Prostate gland (tissue), 2 donors: ENCODE results near the gene POLR2H.

Experiments
- POLR2A ChIP-seq: fragments of 450-650 bp; IDR thresholded peaks from one replicate; pipeline ENCODE4 v1.6.1; 2016; ENCODE audit warnings: antibody characterized with exemption, mild to moderate bottlenecking
- POLR2AphosphoS5 ChIP-seq: sonication (generic); formaldehyde crosslinking; IDR thresholded peaks from one replicate; pipeline ENCODE4 v1.6.1; 2017; ENCODE audit warnings: antibody characterized with exemption
- TF ChIP-seq, protein P1 (sequence below), 4 experiments: fragments of 200-600 bp in 2 of 4; fragments of 450-650 bp in 2 of 4; sonication (generic) in 2 of 4; IDR thresholded peaks; 1 replicate in 3 of 4; 2 replicates in 1 of 4; pipeline ENCODE4 v1.5.1; 2016 to 2019; ENCODE audit warnings: antibody characterized with exemption in 4 of 4, mild to moderate bottlenecking in 2 of 4, moderate library complexity in 2 of 4

DNA sequence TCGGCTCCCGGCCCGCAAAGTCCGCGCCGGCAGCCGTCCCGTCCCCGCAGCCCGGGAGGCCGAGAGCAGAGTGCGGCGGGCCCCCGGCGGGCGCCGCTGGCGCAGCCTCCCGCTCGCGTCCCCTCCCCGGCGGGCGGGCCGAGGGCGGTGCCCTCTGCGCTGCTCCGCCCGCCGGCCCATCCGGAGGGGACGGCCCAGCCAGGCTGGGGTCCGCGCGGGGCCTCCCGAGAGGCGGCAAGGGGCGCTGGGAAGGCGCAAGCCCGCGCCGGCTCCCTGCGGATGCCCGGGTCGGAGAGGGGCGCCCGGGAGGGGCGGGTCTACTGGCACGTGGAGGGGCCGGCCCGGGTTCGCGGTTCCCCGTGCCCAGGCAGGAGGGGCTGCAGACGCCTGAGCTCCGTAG is at the start of gene POLR2H, which contains the start of gene CLCN2:
- TF ChIP-seq, protein P1, sequence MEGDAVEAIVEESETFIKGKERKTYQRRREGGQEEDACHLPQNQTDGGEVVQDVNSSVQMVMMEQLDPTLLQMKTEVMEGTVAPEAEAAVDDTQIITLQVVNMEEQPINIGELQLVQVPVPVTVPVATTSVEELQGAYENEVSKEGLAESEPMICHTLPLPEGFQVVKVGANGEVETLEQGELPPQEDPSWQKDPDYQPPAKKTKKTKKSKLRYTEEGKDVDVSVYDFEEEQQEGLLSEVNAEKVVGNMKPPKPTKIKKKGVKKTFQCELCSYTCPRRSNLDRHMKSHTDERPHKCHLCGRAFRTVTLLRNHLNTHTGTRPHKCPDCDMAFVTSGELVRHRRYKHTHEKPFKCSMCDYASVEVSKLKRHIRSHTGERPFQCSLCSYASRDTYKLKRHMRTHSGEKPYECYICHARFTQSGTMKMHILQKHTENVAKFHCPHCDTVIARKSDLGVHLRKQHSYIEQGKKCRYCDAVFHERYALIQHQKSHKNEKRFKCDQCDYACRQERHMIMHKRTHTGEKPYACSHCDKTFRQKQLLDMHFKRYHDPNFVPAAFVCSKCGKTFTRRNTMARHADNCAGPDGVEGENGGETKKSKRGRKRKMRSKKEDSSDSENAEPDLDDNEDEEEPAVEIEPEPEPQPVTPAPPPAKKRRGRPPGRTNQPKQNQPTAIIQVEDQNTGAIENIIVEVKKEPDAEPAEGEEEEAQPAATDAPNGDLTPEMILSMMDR (IDR thresholded peaks at IDR 0.05): no peak
- TF ChIP-seq POLR2A (peak; percentile 80), POLR2AphosphoS5 (no peak)
